ENCODE results near the gene TREH. TPM values are rescaled to one million over a fixed set of nuclear protein-coding genes. Genes with fewer than 3 reads are reported as not detected.

Gene TREH
- total and polyA plus RNA-seq, 8 donors = 0.45 to 2.2 (median 1.1) TPM; not detected in 4

DNA sequence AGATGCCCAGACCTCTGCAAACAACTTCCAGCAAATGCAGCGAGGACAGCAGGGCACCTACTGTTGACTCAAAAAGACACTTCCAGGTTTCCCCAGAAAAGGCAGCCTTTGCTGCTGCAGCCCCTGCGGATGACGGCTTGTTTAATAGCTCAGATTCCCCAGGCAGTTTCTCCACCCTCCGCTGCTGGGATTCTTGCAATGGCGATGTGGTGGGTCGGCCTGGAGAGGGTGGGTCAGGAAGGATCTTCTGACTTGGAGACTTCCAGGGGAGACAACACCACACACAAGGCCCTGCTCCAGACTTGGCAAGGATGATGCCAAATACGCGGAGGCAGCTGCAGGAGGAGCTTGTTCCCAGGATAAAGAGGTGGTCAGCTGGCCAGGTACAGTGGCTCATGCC, 17.9 kb upstream of the TREH start:
- no peak overlapping the region for H3K4me3 ChIP-seq
- no peak for TF ChIP-seq POLR2A (IDR thresholded peaks at IDR 0.05)
- TF ChIP-seq EP300 (IDR thresholded peaks at IDR 0.05) = no peak
- TF ChIP-seq, protein P1, sequence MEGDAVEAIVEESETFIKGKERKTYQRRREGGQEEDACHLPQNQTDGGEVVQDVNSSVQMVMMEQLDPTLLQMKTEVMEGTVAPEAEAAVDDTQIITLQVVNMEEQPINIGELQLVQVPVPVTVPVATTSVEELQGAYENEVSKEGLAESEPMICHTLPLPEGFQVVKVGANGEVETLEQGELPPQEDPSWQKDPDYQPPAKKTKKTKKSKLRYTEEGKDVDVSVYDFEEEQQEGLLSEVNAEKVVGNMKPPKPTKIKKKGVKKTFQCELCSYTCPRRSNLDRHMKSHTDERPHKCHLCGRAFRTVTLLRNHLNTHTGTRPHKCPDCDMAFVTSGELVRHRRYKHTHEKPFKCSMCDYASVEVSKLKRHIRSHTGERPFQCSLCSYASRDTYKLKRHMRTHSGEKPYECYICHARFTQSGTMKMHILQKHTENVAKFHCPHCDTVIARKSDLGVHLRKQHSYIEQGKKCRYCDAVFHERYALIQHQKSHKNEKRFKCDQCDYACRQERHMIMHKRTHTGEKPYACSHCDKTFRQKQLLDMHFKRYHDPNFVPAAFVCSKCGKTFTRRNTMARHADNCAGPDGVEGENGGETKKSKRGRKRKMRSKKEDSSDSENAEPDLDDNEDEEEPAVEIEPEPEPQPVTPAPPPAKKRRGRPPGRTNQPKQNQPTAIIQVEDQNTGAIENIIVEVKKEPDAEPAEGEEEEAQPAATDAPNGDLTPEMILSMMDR (IDR thresholded peaks at IDR 0.05) = no peak
- TF ChIP-seq POLR2AphosphoS5 (IDR thresholded peaks at IDR 0.05) = no peak
- 71 to 80% (median 77%) methylated on average over 8 of the region's 8 CpGs for WGBS, 5 donors
- H3K27me3 ChIP-seq = no peaks in the 10 kb centered on the region
- H3K4me1 ChIP-seq = peaks cover 0 to 8% (median 0%) of the 10 kb centered on the region in 4 donors
- H3K9me3 ChIP-seq = peaks cover 0 to 11% (median 6%) of the 10 kb centered on the region in 4 donors
- intact Hi-C loops (cut with DNase I; ENCODE audit: low total_unique reads) = loop anchor here (10.0 kb wide), 1 partner anchor 97 kb away; the partner anchor contains the start of gene DDX6
- DNase-seq = no peak
- no peak overlapping the region for H3K27ac ChIP-seq
- H3K36me3 ChIP-seq = no peaks in the 10 kb centered on the region

- intact Hi-C loops (cut with DNase I; ENCODE audit: low total_unique reads) = loop anchor here (10.0 kb wide), 1 partner anchor 98 kb away; the partner anchor contains the start of gene DDX6
- DNase-seq = no peak
- Histone ChIP-seq H3K4me3 (no peak overlapping the region), H3K27ac (no peak overlapping the region), H3K9me3 (peaks cover 0 to 11% (median 6%) of the 10 kb centered on the region in 4 donors), H3K27me3 (no peaks in the 10 kb centered on the region), H3K4me1 (peaks cover 0 to 13% (median 0%) of the 10 kb centered on the region in 4 donors), H3K36me3 (no peaks in the 10 kb centered on the region)
- 88 to 92% (median 90%) methylated on average over 7 of the region's 7 CpGs for WGBS, 5 donors
- TF ChIP-seq POLR2AphosphoS5 (IDR thresholded peaks at IDR 0.05) = no peak
- no peak for TF ChIP-seq EP300 (IDR thresholded peaks at IDR 0.05)
- TF ChIP-seq, protein P1 (IDR thresholded peaks at IDR 0.05) = no peak
- TF ChIP-seq POLR2A (IDR thresholded peaks at IDR 0.05) = no peak
Observed at GRCh38 chr11:118696673-118697226, 17.3 kb upstream of the TREH start.

GRCh38 chr11:118694771-118695170, 15.3 kb upstream of the TREH start:
- H3K4me3 ChIP-seq = no peak overlapping the region
- no peaks in the 10 kb centered on the region for H3K27me3 ChIP-seq
- WGBS, 5 donors = 88 to 96% (median 91%) methylated on average over 11 of the region's 11 CpGs
- intact Hi-C loops (cut with DNase I; ENCODE audit: low total_unique reads) = loop anchor here (5.0 to 10.0 kb wide), 2 partner anchors 100 to 263 kb away; partner anchors contain the start of genes DDX6 and UPK2
- H3K9me3 ChIP-seq = peaks cover 0 to under 1% (median 0%) of the 10 kb centered on the region in 4 donors
- H3K36me3 ChIP-seq = no peaks in the 10 kb centered on the region
- no peak for DNase-seq
- H3K27ac ChIP-seq = no peak overlapping the region
- TF ChIP-seq POLR2A (IDR thresholded peaks at IDR 0.05) (no peak), POLR2AphosphoS5 (IDR thresholded peaks at IDR 0.05) (no peak), EP300 (IDR thresholded peaks at IDR 0.05) (no peak)
- TF ChIP-seq, protein P1 (IDR thresholded peaks at IDR 0.05) = no peak
- peaks cover under 1 to 24% (median 11%) of the 10 kb centered on the region in 4 donors for H3K4me1 ChIP-seq

DNA sequence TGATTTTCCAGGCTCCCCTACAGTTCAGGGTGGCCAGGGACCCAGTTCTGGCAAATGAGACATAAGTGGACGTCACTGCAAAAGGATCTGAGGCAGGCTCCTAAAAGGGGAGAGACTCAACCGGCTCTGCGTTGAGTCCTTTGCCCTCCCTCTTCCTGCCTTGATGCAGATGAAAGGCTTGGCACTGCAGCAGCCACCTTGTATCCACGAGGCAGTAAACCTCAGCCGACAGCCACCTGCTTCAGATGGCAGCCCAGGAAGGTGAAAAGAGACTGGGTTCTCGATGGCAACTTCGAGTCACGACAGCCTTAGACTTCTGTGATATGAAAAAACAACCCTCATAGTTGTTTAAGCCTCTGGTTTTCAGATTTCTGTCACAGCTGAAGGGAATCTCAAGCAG, 14.7 kb upstream of the TREH start:
- WGBS, 5 donors = 90 to 98% (median 92%) methylated on average over 8 of the region's 8 CpGs
- TF ChIP-seq EP300 (IDR thresholded peaks at IDR 0.05) = no peak
- TF ChIP-seq POLR2A (IDR thresholded peaks at IDR 0.05) = no peak
- TF ChIP-seq, protein P1 (IDR thresholded peaks at IDR 0.05) = no peak
- no peak for TF ChIP-seq POLR2AphosphoS5 (IDR thresholded peaks at IDR 0.05)
- peaks cover 6 to 30% (median 17%) of the 10 kb centered on the region in 4 donors for H3K4me1 ChIP-seq

More for the DNA sequence above, 14.7 kb upstream of the TREH start:
- no peak overlapping the region for H3K4me3 ChIP-seq
- intact Hi-C loops (cut with DNase I; ENCODE audit: low total_unique reads) = loop anchor here (5.0 to 10.0 kb wide), 2 partner anchors 101 to 263 kb away; partner anchors contain the start of genes DDX6 and UPK2
- no peak overlapping the region for H3K27ac ChIP-seq
- H3K27me3 ChIP-seq = no peaks in the 10 kb centered on the region
- no peak for DNase-seq
- H3K9me3 ChIP-seq = no peaks in the 10 kb centered on the region
- no peaks in the 10 kb centered on the region for H3K36me3 ChIP-seq

All from stomach (tissue), 9 donors.